Suprapubic skin (tissue), 3 donors: ENCODE data around the gene SUSD4.

Source experiments
- POLR2A ChIP-seq, 2 donors: fragments of 450-650 bp; IDR thresholded peaks; one replicate each; pipeline ENCODE4 v1.6.1; 2017; ENCODE audit warnings: antibody characterized with exemption in 2 of 2, mild to moderate bottlenecking in 2 of 2, moderate library complexity in 2 of 2
- TF ChIP-seq, protein P1 (sequence below), 2 donors: fragments of 200-600 bp in 1 of 2; fragments of 450-650 bp in 1 of 2; sonication (generic) in 1 of 2; IDR thresholded peaks; one replicate each; pipeline ENCODE4 v1.5.1; 2016 to 2019; ENCODE audit warnings: antibody characterized with exemption in 2 of 2, mild to moderate bottlenecking in 1 of 2, moderate library complexity in 1 of 2

DNA sequence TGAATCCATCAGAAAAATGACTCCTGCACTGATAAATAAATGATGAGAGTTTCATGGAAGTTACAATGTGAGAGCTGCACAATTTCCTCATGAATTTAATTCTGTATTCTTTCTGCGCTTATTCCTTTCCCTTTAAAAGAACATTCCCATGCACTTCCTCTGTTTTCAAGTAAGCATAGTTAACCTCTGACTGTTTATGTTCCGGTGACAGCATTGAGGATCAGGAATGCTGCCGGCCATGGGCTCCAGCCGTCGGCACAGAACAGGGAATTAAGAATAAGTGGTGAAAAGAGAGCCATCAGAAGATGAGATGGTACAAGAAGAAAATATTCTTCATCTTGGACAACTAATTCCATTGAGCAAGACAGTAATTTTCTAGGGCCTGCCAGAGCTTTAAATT is 65.3 kb downstream of the SUSD4 start:
- TF ChIP-seq POLR2A (IDR thresholded peaks at IDR 0.05) = no peak
- TF ChIP-seq, protein P1, sequence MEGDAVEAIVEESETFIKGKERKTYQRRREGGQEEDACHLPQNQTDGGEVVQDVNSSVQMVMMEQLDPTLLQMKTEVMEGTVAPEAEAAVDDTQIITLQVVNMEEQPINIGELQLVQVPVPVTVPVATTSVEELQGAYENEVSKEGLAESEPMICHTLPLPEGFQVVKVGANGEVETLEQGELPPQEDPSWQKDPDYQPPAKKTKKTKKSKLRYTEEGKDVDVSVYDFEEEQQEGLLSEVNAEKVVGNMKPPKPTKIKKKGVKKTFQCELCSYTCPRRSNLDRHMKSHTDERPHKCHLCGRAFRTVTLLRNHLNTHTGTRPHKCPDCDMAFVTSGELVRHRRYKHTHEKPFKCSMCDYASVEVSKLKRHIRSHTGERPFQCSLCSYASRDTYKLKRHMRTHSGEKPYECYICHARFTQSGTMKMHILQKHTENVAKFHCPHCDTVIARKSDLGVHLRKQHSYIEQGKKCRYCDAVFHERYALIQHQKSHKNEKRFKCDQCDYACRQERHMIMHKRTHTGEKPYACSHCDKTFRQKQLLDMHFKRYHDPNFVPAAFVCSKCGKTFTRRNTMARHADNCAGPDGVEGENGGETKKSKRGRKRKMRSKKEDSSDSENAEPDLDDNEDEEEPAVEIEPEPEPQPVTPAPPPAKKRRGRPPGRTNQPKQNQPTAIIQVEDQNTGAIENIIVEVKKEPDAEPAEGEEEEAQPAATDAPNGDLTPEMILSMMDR (IDR thresholded peaks at IDR 0.05) = no peak
